ENCODE results near the gene PRG3.
A peak's percentile ranks its signal among the peaks of the same experiment; 100 is the strongest.
"Not testable (repeated sequence)": the region's sequence is repeated elsewhere in the genome, so short reads cannot be mapped to it uniquely, and the experiment has no call there.

Gene PRG3

GRCh38 chr11:57407941-57408475 is 27.1 kb upstream of the PRG3 start:
- no peak for DNase-seq

GRCh38 chr11:57407010-57407920 is 26.3 kb upstream of the PRG3 start:
- no peak for DNase-seq

- DNase-seq, result peak; percentile 34
These were observed 25.5 kb upstream of the PRG3 start for GRCh38 chr11:57406337-57406904.

- DNase-seq, result no peak
These were observed 24.4 kb upstream of the PRG3 start for GRCh38 chr11:57405271-57405860.

- DNase-seq, result no peak
These were observed 22.8 kb upstream of the PRG3 start for GRCh38 chr11:57403802-57404147.

GRCh38 chr11:57403003-57403801 is 22.3 kb upstream of the PRG3 start:
- DNase-seq, result not testable (repeated sequence)

- no peak for DNase-seq
These were observed 21.4 kb upstream of the PRG3 start for GRCh38 chr11:57402188-57403002.

GRCh38 chr11:57399972-57400578 is 19.1 kb upstream of the PRG3 start:
- no peak for DNase-seq

GRCh38 chr11:57399221-57399620 is 18.3 kb upstream of the PRG3 start:
- no peak for DNase-seq

GRCh38 chr11:57397394-57397990 is 16.5 kb upstream of the PRG3 start:
- DNase-seq, result no peak

- no peak for DNase-seq
These were observed 15.8 kb upstream of the PRG3 start for GRCh38 chr11:57396744-57397143.

- DNase-seq, result no peak
These were observed 15.1 kb upstream of the PRG3 start for GRCh38 chr11:57395905-57396623.

GRCh38 chr11:57394203-57394965 is 13.4 kb upstream of the PRG3 start:
- no peak for DNase-seq

GRCh38 chr11:57392763-57393105 is 11.8 kb upstream of the PRG3 start:
- DNase-seq, result no peak

GRCh38 chr11:57392066-57392762 is 11.3 kb upstream of the PRG3 start:
- DNase-seq, result no peak

GRCh38 chr11:57391539-57391938 is 10.6 kb upstream of the PRG3 start:
- no peak for DNase-seq

GRCh38 chr11:57391111-57391510 is 10.2 kb upstream of the PRG3 start:
- DNase-seq, result no peak

- DNase-seq, result no peak
These were observed 9.6 kb upstream of the PRG3 start, which contains the start of gene PRG2 for GRCh38 chr11:57390535-57390934. Gene PRG2, minus strand, starts transcription at chr11:57390650. Its CDS starts 706 bp downstream, at chr11:57389944.

Data from stimulated activated CD4-positive, alpha-beta T cell treated with anti-CD3 and anti-CD28 coated beads, Interleukin-12 subunit alpha, Interleukin-12 subunit beta, amount 100 ng/mL, for 4 hours (primary cell).